Spleen (tissue), 7 donors: ENCODE results near the gene BRINP3.

ENCODE experiments used
- CTCF ChIP-seq, 11 experiments: fragments of 200-600 bp in 7 of 11; fragments of 450-650 bp in 4 of 11; sonication (generic) in 4 of 11; IDR thresholded peaks in 8 of 11; conservative IDR thresholded peaks in 3 of 11; 1 replicate in 7 of 11; 2 replicates in 4 of 11; pipeline versions ENCODE4 v1.4.0 to v1.8.0; 2016 to 2021; ENCODE audit warnings: antibody characterized with exemption in 11 of 11, inconsistent platforms in 4 of 11, mild to moderate bottlenecking in 1 of 11
- POLR2AphosphoS5 ChIP-seq, 3 donors: sonication (generic); formaldehyde crosslinking; IDR thresholded peaks; one replicate each; pipeline ENCODE4 v1.5.1; 2017; ENCODE audit warnings: antibody characterized with exemption in 3 of 3
- donor health status: DM: no; HTN: no; CAD: no; lungs with moderate emphysema.
- donor health status: DM: no; HTN: no; CAD: no.
- donor health status: DM: no; HTN: no; CAD: no.

- TF ChIP-seq CTCF (IDR thresholded peaks at IDR 0.05 in 8 of 11, conservative IDR thresholded peaks at IDR 0.05 in 3 of 11) (no peak), POLR2AphosphoS5 (IDR thresholded peaks at IDR 0.05) (no peak)
These were observed 148.8 kb downstream of the BRINP3 start for GRCh38 chr1:190328871-190329270.
